Smooth muscle cell (in vitro differentiated cells): ENCODE measurements around the gene AKAP9. TPM values are rescaled to one million over a fixed set of nuclear protein-coding genes. Genes with fewer than 3 reads are reported as not detected.

ENCODE experiments used
- DNase-seq: peaks from one replicate; lab custom pipeline; 2025; ENCODE audit not compliant: unreplicated experiment; lab: John Stamatoyannopoulos, UW
- H2AFZ ChIP-seq: fragments of 200-600 bp; sonication (generic); 2 replicates; pipeline ENCODE4 v1.6.0; 2016; ENCODE audit warnings: antibody characterized with exemption, low read depth, mild to moderate bottlenecking
- H3F3A ChIP-seq: fragments of 200-600 bp; sonication (generic); 2 replicates; pipeline ENCODE4 v1.6.0; 2017; ENCODE audit warnings: antibody characterized with exemption, low read depth
- H3K27ac ChIP-seq: fragments of 200-600 bp; sonication (generic); 2 replicates; pipeline ENCODE4 v1.5.1; 2016; ENCODE audit warnings: low read depth, mild to moderate bottlenecking
- H3K27me3 ChIP-seq: fragments of 200-600 bp; sonication (generic); 2 replicates; pipeline ENCODE4 v1.6.1; 2016; ENCODE audit warnings: low read depth, mild to moderate bottlenecking
- H3K36me3 ChIP-seq: fragments of 200-600 bp; sonication (generic); 2 replicates; pipeline ENCODE4 v1.5.1; 2016; ENCODE audit warnings: low read depth
- H3K4me1 ChIP-seq: fragments of 200-600 bp; sonication (generic); 2 replicates; pipeline ENCODE4 v1.5.1; 2016; ENCODE audit warnings: low read depth
- H3K4me2 ChIP-seq: fragments of 200-600 bp; sonication (generic); 2 replicates; pipeline ENCODE4 v1.6.0; 2016; ENCODE audit warnings: mild to moderate bottlenecking
- H3K4me3 ChIP-seq: fragments of 200-600 bp; sonication (generic); 2 replicates; pipeline ENCODE4 v1.5.1; 2016; ENCODE audit warnings: mild to moderate bottlenecking
- H3K79me2 ChIP-seq: fragments of 200-600 bp; sonication (generic); 2 replicates; pipeline ENCODE4 v1.6.0; 2016; ENCODE audit warnings: low read depth, mild to moderate bottlenecking
- H3K9ac ChIP-seq: fragments of 200-600 bp; sonication (generic); 2 replicates; pipeline ENCODE4 v1.6.0; 2016; ENCODE audit warnings: low read depth
- H3K9me3 ChIP-seq: fragments of 200-600 bp; sonication (generic); replicated peaks from 2 replicates; pipeline ENCODE4 v1.5.1; 2016; ENCODE audit warnings: low read depth
- H4K20me1 ChIP-seq: fragments of 200-600 bp; sonication (generic); 2 replicates; pipeline ENCODE4 v1.6.0; 2016; ENCODE audit warnings: low read depth
- CTCF ChIP-seq: fragments of 200-600 bp; sonication (generic); IDR thresholded peaks from 2 replicates; pipeline ENCODE4 v1.5.1; 2017; ENCODE audit warnings: borderline replicate concordance, mild to moderate bottlenecking, antibody characterized with exemption; ENCODE audit not compliant: insufficient read depth, poor library complexity, severe bottlenecking
- WGBS: methylation state at CpG from one replicate; pipeline ENCODE4 v1.1.7; 2016; ENCODE audit warnings: low lambda C conversion rate; 5-methylcytosine and 5-hydroxymethylcytosine counted together
- polyA plus RNA-seq: library from polyadenylated mRNA; unstranded; fragments of >200 nt; fragmentation: Nextera tagmentation; extraction: Ambion mirVana; gene quantifications from 2 replicates; pipeline ENCODE4 v1.2.1, GENCODE V29; 2016
- total RNA-seq: library from RNA; depleted of rRNA; stranded (reverse); fragments of >200 nt; gene quantifications from 2 replicates; pipeline ENCODE4 v1.2.3, GENCODE V29; 2014

AKAP9 gene
- total and polyA plus RNA-seq, 2 experiments from 2014 or later = 41.7 to 57.8 TPM

GRCh38 chr7:92071032-92071431 lies 130.4 kb downstream of the AKAP9 start:
- H3K27me3 ChIP-seq = no peaks in the 10 kb centered on the region
- no peak overlapping the region for H3K4me2 ChIP-seq
- no peaks in the 10 kb centered on the region for H4K20me1 ChIP-seq
- 80% methylated on average over 5 of the region's 5 CpGs for WGBS
- peaks cover 14% of the 10 kb centered on the region for H3K36me3 ChIP-seq
- TF ChIP-seq CTCF = no peak
- H3K79me2 ChIP-seq = no peaks in the 10 kb centered on the region
- H3K9ac ChIP-seq = no peak overlapping the region
- H3K4me3 ChIP-seq = no peak overlapping the region
- no peak for DNase-seq
- no peak overlapping the region for H2AFZ ChIP-seq
- no peaks in the 10 kb centered on the region for H3K9me3 ChIP-seq
- H3K4me1 ChIP-seq = no peaks in the 10 kb centered on the region
- no peaks in the 10 kb centered on the region for H3F3A ChIP-seq
- no peak overlapping the region for H3K27ac ChIP-seq

GRCh38 chr7:92072121-92072520 lies 131.5 kb downstream of the AKAP9 start:
- no peaks in the 10 kb centered on the region for H3K27me3 ChIP-seq
- no peak for DNase-seq
- H4K20me1 ChIP-seq = no peaks in the 10 kb centered on the region
- no peak overlapping the region for H3K9ac ChIP-seq
- H3K4me3 ChIP-seq = no peak overlapping the region
- no peaks in the 10 kb centered on the region for H3K9me3 ChIP-seq
- no peak overlapping the region for H3K27ac ChIP-seq
- H3K36me3 ChIP-seq = peaks cover 14% of the 10 kb centered on the region
- no peak overlapping the region for H2AFZ ChIP-seq
- no peak overlapping the region for H3K4me2 ChIP-seq
- H3K4me1 ChIP-seq = no peaks in the 10 kb centered on the region
- WGBS = 70% methylated on average over 1 of the region's 1 CpG
- no peaks in the 10 kb centered on the region for H3K79me2 ChIP-seq
- no peaks in the 10 kb centered on the region for H3F3A ChIP-seq
- no peak for TF ChIP-seq CTCF

GRCh38 chr7:92072708-92073107 lies 132.0 kb downstream of the AKAP9 start:
- Histone ChIP-seq H3K27ac (no peak overlapping the region), H2AFZ (no peak overlapping the region), H3K4me2 (no peak overlapping the region), H3K9me3 (no peaks in the 10 kb centered on the region), H3K27me3 (no peaks in the 10 kb centered on the region), H3K4me3 (no peak overlapping the region), H3K9ac (no peak overlapping the region), H4K20me1 (no peaks in the 10 kb centered on the region), H3K4me1 (no peaks in the 10 kb centered on the region), H3K79me2 (no peaks in the 10 kb centered on the region), H3K36me3 (peaks cover 20% of the 10 kb centered on the region), H3F3A (no peaks in the 10 kb centered on the region)
- TF ChIP-seq CTCF = no peak
- 99% methylated on average over 3 of the region's 3 CpGs for WGBS
- no peak for DNase-seq

- H3K27ac ChIP-seq = peak overlapping the region; percentile 77
- no peaks in the 10 kb centered on the region for H3K4me1 ChIP-seq
- no peak overlapping the region for H3K4me3 ChIP-seq
- H2AFZ ChIP-seq = no peak overlapping the region
- H3K79me2 ChIP-seq = no peaks in the 10 kb centered on the region
- H4K20me1 ChIP-seq = no peaks in the 10 kb centered on the region
- H3K4me2 ChIP-seq = no peak overlapping the region
- no peaks in the 10 kb centered on the region for H3K9me3 ChIP-seq
- no peak for TF ChIP-seq CTCF
- no peak for DNase-seq
- no peak overlapping the region for H3K9ac ChIP-seq
- H3K27me3 ChIP-seq = no peaks in the 10 kb centered on the region
- H3F3A ChIP-seq = no peaks in the 10 kb centered on the region
- peaks cover 20% of the 10 kb centered on the region for H3K36me3 ChIP-seq
- 70% methylated on average over 4 of the region's 4 CpGs for WGBS
Observed at GRCh38 chr7:92075455-92076158, 134.9 kb downstream of the AKAP9 start.
